ENCODE data around the gene SEC23IP.
"Not testable (repeated sequence)": the region's sequence is repeated elsewhere in the genome, so short reads cannot be mapped to it uniquely, and the experiment has no call there.

- not testable (repeated sequence) for TF ChIP-seq POLR2AphosphoS5 (IDR thresholded peaks at IDR 0.05; ENCODE audit: low read depth, low read length); POLR2A (IDR thresholded peaks at IDR 0.05; ENCODE audit: low read depth, low read length); TAF1 (IDR thresholded peaks at IDR 0.05; ENCODE audit: low read depth, low read length); SPI1 (IDR thresholded peaks at IDR 0.05; ENCODE audit: low read depth, low read length); POU2F2 (IDR thresholded peaks at IDR 0.05; ENCODE audit: low read depth, low read length); PAX5 (IDR thresholded peaks at IDR 0.05; ENCODE audit: insufficient read depth, low read length, severe bottlenecking)
Measured at GRCh38 chr10:119886070-119886469, 6.5 kb upstream of the SEC23IP start.

Measured in GM12891 (cell line).